Measurements from ENCODE around the gene SLC6A4. TPM values are rescaled to one million over a fixed set of nuclear protein-coding genes. Genes with fewer than 3 reads are reported as not detected.

Gene SLC6A4
- total and polyA plus RNA-seq, 4 donors: 3.5 to 12.7 (median 8.8) TPM

GRCh38 chr17:30225919-30226553, 9.5 kb downstream of the SLC6A4 start:
- DNase-seq: no peak
- peaks cover 0 to 9% (median 0%) of the 10 kb centered on the region in 3 donors for H3K27me3 ChIP-seq (ENCODE audit: control insufficient read depth in 3 of 3, insufficient read depth in 3 of 3, low read length in 2 of 3)
- H3K4me3 ChIP-seq: no peak overlapping the region
- no peak for ATAC-seq (ENCODE audit: insufficient read depth, low FRiP score)
- H3K4me1 ChIP-seq (ENCODE audit: control insufficient read depth in 5 of 5, insufficient read depth in 5 of 5, low read length in 5 of 5): peaks cover 0 to 4% (median 0%) of the 10 kb centered on the region in 5 donors
- H3K36me3 ChIP-seq (ENCODE audit: control insufficient read depth in 4 of 4, insufficient read depth in 4 of 4, low read length in 4 of 4): peaks cover 0 to 1% (median 0%) of the 10 kb centered on the region in 4 donors
- 73 to 79% methylated on average over 15 of the region's 15 CpGs for WGBS, 2 donors
- no peaks in the 10 kb centered on the region for H3K9me3 ChIP-seq (ENCODE audit: control insufficient read depth in 4 of 4, insufficient read depth in 3 of 4, low read length in 3 of 4)
- no peak overlapping the region for H3K9ac ChIP-seq (ENCODE audit: insufficient read depth in 1 of 2, low read length in 2 of 2)
- TF ChIP-seq CTCF (IDR thresholded peaks at IDR 0.05; ENCODE audit: control extremely low read depth, extremely low read depth): no peak
- no peak overlapping the region for H3K27ac ChIP-seq (ENCODE audit: low read depth in 1 of 2, low read length in 1 of 2)

DNA sequence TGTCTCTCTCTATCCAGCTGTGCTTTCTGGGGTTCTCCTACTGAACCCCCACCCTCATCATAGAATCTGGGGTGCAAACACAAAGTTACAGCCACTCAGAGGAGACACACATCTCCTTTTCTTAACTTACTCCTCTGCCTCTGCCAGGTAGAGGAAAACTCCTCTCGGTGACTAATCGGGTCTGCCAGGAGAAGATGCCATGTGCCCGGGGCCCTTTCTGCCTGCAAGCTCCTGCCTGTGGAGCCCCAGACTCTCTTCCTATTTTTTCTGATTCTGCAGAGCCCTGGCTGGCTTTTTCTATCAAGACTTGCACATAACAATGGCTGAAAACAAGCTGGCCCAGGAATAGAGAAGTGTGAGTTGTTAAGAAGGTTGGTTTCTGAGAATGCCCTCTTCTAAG, 10.4 kb downstream of the SLC6A4 start:
- ATAC-seq (ENCODE audit: insufficient read depth, low FRiP score) (no peak), DNase-seq (no peak)
- WGBS, 2 donors: 70 to 86% methylated on average over 3 of the region's 3 CpGs
- H3K4me1 ChIP-seq (ENCODE audit: control insufficient read depth in 5 of 5, insufficient read depth in 5 of 5, low read length in 5 of 5): peaks cover 0 to 2% (median 0%) of the 10 kb centered on the region in 5 donors
- H3K9ac ChIP-seq (ENCODE audit: insufficient read depth in 1 of 2, low read length in 2 of 2): no peak overlapping the region
- H3K27me3 ChIP-seq (ENCODE audit: control insufficient read depth in 3 of 3, insufficient read depth in 3 of 3, low read length in 2 of 3): peaks cover 0 to 2% (median 0%) of the 10 kb centered on the region in 3 donors
- no peak overlapping the region for H3K27ac ChIP-seq (ENCODE audit: low read depth in 1 of 2, low read length in 1 of 2)
- no peaks in the 10 kb centered on the region for H3K9me3 ChIP-seq (ENCODE audit: control insufficient read depth in 4 of 4, insufficient read depth in 3 of 4, low read length in 3 of 4)
- TF ChIP-seq CTCF (IDR thresholded peaks at IDR 0.05; ENCODE audit: control extremely low read depth, extremely low read depth): no peak
- no peak overlapping the region for H3K4me3 ChIP-seq
- peaks cover 0 to 1% (median 0%) of the 10 kb centered on the region in 4 donors for H3K36me3 ChIP-seq (ENCODE audit: control insufficient read depth in 4 of 4, insufficient read depth in 4 of 4, low read length in 4 of 4)

- Histone ChIP-seq H3K9ac (ENCODE audit: insufficient read depth in 1 of 2, low read length in 2 of 2) (no peak overlapping the region), H3K9me3 (ENCODE audit: control insufficient read depth in 4 of 4, insufficient read depth in 3 of 4, low read length in 3 of 4) (no peaks in the 10 kb centered on the region), H3K36me3 (ENCODE audit: control insufficient read depth in 4 of 4, insufficient read depth in 4 of 4, low read length in 4 of 4) (peaks cover 0 to 1% (median 0%) of the 10 kb centered on the region in 4 donors), H3K4me3 (no peak overlapping the region), H3K27me3 (ENCODE audit: control insufficient read depth in 3 of 3, insufficient read depth in 3 of 3, low read length in 2 of 3) (no peaks in the 10 kb centered on the region), H3K27ac (ENCODE audit: low read depth in 1 of 2, low read length in 1 of 2) (no peak overlapping the region), H3K4me1 (ENCODE audit: control insufficient read depth in 5 of 5, insufficient read depth in 5 of 5, low read length in 5 of 5) (peaks cover 0 to 2% (median 0%) of the 10 kb centered on the region in 5 donors)
- ATAC-seq (ENCODE audit: insufficient read depth, low FRiP score): no peak
- TF ChIP-seq CTCF (IDR thresholded peaks at IDR 0.05; ENCODE audit: control extremely low read depth, extremely low read depth): no peak
- DNase-seq: no peak
- WGBS, 2 donors: 60 to 76% methylated on average over 8 of the region's 8 CpGs
Measured at GRCh38 chr17:30224419-30224960, 11.0 kb downstream of the SLC6A4 start.

Measured in lung (tissue), 12 donors.